Calu3 (cell line): ENCODE data around the gene INCA1. TPM values are rescaled to one million over a fixed set of nuclear protein-coding genes. Genes with fewer than 3 reads are reported as not detected.
A peak's percentile ranks its signal among the peaks of the same experiment; 100 is the strongest.

ENCODE experiments used
- Bru-seq: library from RNA; stranded (reverse); fragments of 400-500 nt; gene quantifications from one replicate; lab custom pipeline; 2021; lab: Mats Ljungman, UMichigan
- BruChase-seq, 2 experiments: library from RNA; stranded (reverse); fragments of 400-500 nt; gene quantifications; one replicate each; lab custom pipeline; 2021; lab: Mats Ljungman, UMichigan
- BruUV-seq: library from RNA; stranded (reverse); fragments of 400-500 nt; replicated peaks from 2 replicates; lab custom pipeline; 2021; lab: Mats Ljungman, UMichigan
- CTCF ChIA-PET: fragments of 300-600 bp; sonication (Branson Sonifier 250); formaldehyde crosslinking; loops from one replicate; lab custom pipeline; 2022; ENCODE audit warnings: antibody characterized with exemption; lab: Charles Lee
- DNase-seq: peaks from one replicate; pipeline ENCODE4 v3.0.0; 2022
- H3K27ac Mint-ChIP-seq: one replicate; pipeline ENCODE4 v1.8.0; 2022; ENCODE audit warnings: mixed read lengths; ENCODE audit not compliant: unreplicated experiment
- H3K27me3 Mint-ChIP-seq: one replicate; pipeline ENCODE4 v1.8.0; 2022; ENCODE audit warnings: mixed read lengths; ENCODE audit not compliant: unreplicated experiment
- H3K36me3 Mint-ChIP-seq: one replicate; pipeline ENCODE4 v1.8.0; 2022; ENCODE audit warnings: mild to moderate bottlenecking, moderate library complexity, mixed read lengths; ENCODE audit not compliant: insufficient read depth, unreplicated experiment
- H3K4me1 Mint-ChIP-seq: one replicate; pipeline ENCODE4 v1.8.0; 2022; ENCODE audit warnings: mild to moderate bottlenecking, low read depth, mixed read lengths; ENCODE audit not compliant: unreplicated experiment
- H3K4me3 Mint-ChIP-seq: one replicate; pipeline ENCODE4 v1.8.0; 2022; ENCODE audit warnings: mild to moderate bottlenecking, low read depth, moderate library complexity, mixed read lengths; ENCODE audit not compliant: unreplicated experiment
- H3K9me3 Mint-ChIP-seq: one replicate; pipeline ENCODE4 v1.8.0; 2022; ENCODE audit warnings: low read depth, mixed read lengths; ENCODE audit not compliant: unreplicated experiment
- intact Hi-C: fragments of 100-400 bp; cut with micrococcal nuclease; formaldehyde crosslinking; loops from one replicate; pipeline ENCODE4 v1.10.0; 2022; ENCODE audit not compliant: unreplicated experiment
- long read RNA-seq: library from polyadenylated mRNA; stranded (forward); transcript quantifications from one replicate; pipeline ENCODE4 v2.0.0, GENCODE V29; 2022
- total RNA-seq: library from RNA; stranded (reverse); gene quantifications from 2 replicates; pipeline ENCODE4 v1.2.3, GENCODE V29; 2022
- TF ChIP-seq, protein P1 (sequence below): fragments of 200-600 bp; IDR thresholded peaks from one replicate; pipeline ENCODE4 v1.8.0; 2022; ENCODE audit warnings: antibody characterized with exemption; ENCODE audit not compliant: unreplicated experiment

INCA1 gene
- 0.54 TPM in 1 of 2 replicates, not detected in the other for total RNA-seq
- percentile 11 among the genes with signal in this experiment for Bru-seq, nascent RNA
- percentile 22 among the genes with signal in this experiment for BruChase-seq, experiment 1, labeled RNA remaining after a 6-hour chase
- BruChase-seq, experiment 2, labeled RNA remaining after a 2-hour chase = percentile 20 among the genes with signal in this experiment
- long read RNA-seq, partial matches to known transcripts = 0 of 1 reads
- long read RNA-seq, other reads (novel, unspliced or antisense) = 1 of 1 reads

GRCh38 chr17:4997302-4998026 is at the start of gene INCA1, which contains the start of gene KIF1C:
Gene INCA1 (minus strand): TSS chr17:4997522. CDS start chr17:4994437, 3,085 bp downstream.
Gene KIF1C (plus strand): TSS chr17:4997950. CDS start chr17:5000247, 2,297 bp downstream.
- peaks cover 17% of the 10 kb centered on the region for H3K4me1 Mint-ChIP-seq
- H3K9me3 Mint-ChIP-seq = no peaks in the 10 kb centered on the region
- intact Hi-C loops = no loop called here
- BruUV-seq = no TSS peak
- TF ChIP-seq, protein P1, sequence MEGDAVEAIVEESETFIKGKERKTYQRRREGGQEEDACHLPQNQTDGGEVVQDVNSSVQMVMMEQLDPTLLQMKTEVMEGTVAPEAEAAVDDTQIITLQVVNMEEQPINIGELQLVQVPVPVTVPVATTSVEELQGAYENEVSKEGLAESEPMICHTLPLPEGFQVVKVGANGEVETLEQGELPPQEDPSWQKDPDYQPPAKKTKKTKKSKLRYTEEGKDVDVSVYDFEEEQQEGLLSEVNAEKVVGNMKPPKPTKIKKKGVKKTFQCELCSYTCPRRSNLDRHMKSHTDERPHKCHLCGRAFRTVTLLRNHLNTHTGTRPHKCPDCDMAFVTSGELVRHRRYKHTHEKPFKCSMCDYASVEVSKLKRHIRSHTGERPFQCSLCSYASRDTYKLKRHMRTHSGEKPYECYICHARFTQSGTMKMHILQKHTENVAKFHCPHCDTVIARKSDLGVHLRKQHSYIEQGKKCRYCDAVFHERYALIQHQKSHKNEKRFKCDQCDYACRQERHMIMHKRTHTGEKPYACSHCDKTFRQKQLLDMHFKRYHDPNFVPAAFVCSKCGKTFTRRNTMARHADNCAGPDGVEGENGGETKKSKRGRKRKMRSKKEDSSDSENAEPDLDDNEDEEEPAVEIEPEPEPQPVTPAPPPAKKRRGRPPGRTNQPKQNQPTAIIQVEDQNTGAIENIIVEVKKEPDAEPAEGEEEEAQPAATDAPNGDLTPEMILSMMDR = no peak
- no peaks in the 10 kb centered on the region for H3K27me3 Mint-ChIP-seq
- peaks cover 33% of the 10 kb centered on the region for H3K36me3 Mint-ChIP-seq
- CTCF ChIA-PET = no interaction called here
- H3K4me3 Mint-ChIP-seq = peak within 1 kb of the TSS; percentile 87
- H3K27ac Mint-ChIP-seq = peak within 1 kb of the TSS; percentile 68
- DNase-seq = peak; percentile 87

DNA sequence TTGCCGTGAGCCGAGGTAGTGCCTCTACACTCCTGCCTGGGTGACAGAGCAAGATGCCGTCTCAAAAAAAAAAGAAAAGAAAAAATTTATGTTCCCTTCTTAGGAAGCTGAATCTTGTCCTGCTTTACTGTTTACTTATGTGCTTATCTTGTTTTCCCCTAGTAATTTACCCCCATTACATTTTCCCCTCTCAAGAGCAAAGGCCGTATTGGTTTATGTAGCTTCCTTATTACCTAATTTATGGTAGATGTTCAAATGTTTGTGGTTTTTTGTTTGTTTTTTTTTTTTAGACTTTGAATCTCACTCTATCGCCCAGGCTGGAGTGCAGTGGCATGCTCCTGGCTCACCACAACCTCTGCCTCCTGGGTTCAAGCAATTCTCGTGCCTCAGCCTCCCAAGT is 48.2 kb upstream of the INCA1 start:
- Mint-ChIP-seq H3K4me3 (no peak overlapping the region), H3K27me3 (no peaks in the 10 kb centered on the region), H3K36me3 (no peaks in the 10 kb centered on the region), H3K9me3 (peaks cover 2% of the 10 kb centered on the region), H3K27ac (no peak overlapping the region), H3K4me1 (no peaks in the 10 kb centered on the region)
- TF ChIP-seq, protein P1 = no peak
- DNase-seq = no peak
- CTCF ChIA-PET = no interaction called here
- intact Hi-C loops = no loop called here
- BruUV-seq = no TSS peak

GRCh38 chr17:5044630-5045029 is 47.3 kb upstream of the INCA1 start:
- Mint-ChIP-seq H3K4me3 (no peak overlapping the region), H3K27ac (no peak overlapping the region), H3K27me3 (no peaks in the 10 kb centered on the region), H3K9me3 (peaks cover 2% of the 10 kb centered on the region), H3K4me1 (no peaks in the 10 kb centered on the region), H3K36me3 (no peaks in the 10 kb centered on the region)
- no TSS peak for BruUV-seq
- TF ChIP-seq, protein P1 = no peak
- intact Hi-C loops = no loop called here
- no peak for DNase-seq
- CTCF ChIA-PET = no interaction called here

DNA sequence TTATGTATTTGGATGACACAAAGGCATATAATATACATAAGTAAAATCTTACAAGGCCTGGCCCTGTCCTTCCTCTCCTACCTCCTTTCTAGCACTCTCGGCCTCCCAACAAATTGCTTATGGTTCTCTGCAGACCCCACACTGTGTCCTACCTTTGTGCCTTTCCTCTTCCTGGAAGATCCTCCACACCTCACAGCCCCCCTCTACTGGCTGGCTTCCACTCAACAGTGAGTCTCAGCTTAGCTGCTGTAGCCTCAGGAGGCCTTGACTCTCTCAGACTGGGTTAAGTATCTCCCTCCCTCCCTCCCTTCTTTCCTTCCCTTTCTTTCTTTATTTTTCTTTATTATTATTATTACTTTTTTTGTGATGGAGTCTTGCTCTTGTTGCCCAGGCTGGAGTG is 46.2 kb upstream of the INCA1 start:
- no TSS peak for BruUV-seq
- Mint-ChIP-seq H3K4me3 (no peak overlapping the region), H3K9me3 (peaks cover 2% of the 10 kb centered on the region), H3K27me3 (no peaks in the 10 kb centered on the region), H3K36me3 (no peaks in the 10 kb centered on the region), H3K27ac (no peak overlapping the region), H3K4me1 (no peaks in the 10 kb centered on the region)
- TF ChIP-seq, protein P1 = no peak
- intact Hi-C loops = no loop called here
- CTCF ChIA-PET = no interaction called here
- DNase-seq = no peak
